ENCODE measurements around the gene WNT11.

WNT11 gene

DNA sequence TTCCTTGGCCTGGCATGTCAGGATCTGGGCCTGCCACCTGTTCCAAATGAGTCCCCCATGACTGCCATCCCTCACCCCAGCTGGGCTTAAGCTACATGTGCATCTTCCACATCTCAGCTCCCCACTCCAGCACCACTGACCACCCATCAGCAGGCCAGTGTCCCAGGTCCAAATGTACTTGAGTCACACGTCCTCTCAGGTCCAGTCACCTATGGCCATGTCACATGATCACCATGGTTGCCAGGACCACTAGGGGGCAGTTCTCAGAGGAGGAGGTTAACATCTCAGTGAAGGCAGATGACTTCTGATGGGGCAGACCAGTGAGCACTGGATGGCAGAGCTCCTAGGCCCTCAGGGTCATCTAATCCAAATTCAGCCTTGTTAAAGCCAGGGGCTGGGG lies 41.9 kb upstream of the WNT11 start:
- TF ChIP-seq, protein P1, sequence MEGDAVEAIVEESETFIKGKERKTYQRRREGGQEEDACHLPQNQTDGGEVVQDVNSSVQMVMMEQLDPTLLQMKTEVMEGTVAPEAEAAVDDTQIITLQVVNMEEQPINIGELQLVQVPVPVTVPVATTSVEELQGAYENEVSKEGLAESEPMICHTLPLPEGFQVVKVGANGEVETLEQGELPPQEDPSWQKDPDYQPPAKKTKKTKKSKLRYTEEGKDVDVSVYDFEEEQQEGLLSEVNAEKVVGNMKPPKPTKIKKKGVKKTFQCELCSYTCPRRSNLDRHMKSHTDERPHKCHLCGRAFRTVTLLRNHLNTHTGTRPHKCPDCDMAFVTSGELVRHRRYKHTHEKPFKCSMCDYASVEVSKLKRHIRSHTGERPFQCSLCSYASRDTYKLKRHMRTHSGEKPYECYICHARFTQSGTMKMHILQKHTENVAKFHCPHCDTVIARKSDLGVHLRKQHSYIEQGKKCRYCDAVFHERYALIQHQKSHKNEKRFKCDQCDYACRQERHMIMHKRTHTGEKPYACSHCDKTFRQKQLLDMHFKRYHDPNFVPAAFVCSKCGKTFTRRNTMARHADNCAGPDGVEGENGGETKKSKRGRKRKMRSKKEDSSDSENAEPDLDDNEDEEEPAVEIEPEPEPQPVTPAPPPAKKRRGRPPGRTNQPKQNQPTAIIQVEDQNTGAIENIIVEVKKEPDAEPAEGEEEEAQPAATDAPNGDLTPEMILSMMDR (IDR thresholded peaks at IDR 0.05; ENCODE audit: low read depth, low read length): peak; percentile 3
- DNase-seq (ENCODE audit: extremely low read depth, low read depth): no peak

DNA sequence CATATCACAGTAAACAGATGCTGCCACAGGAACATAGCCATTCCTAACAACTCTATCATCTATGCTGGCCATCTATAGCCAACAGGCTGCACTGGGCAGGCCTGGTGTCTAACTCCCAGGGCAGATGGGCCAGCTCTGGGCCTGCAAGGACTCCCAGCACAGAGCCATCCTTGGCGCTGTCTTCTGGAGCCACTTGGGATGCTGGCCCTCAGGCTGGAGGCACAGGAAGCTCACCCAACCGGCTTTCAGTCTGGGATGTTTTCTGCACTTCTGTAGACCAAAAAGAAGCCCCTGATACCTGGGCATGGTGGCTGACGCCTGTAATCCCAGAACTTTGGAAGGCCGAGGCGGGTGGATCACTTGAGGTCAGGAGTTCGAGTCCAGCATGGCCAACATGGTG lies 40.8 kb upstream of the WNT11 start:
- DNase-seq (ENCODE audit: extremely low read depth, low read depth): no peak
- TF ChIP-seq, protein P1 (IDR thresholded peaks at IDR 0.05; ENCODE audit: low read depth, low read length): no peak

DNA sequence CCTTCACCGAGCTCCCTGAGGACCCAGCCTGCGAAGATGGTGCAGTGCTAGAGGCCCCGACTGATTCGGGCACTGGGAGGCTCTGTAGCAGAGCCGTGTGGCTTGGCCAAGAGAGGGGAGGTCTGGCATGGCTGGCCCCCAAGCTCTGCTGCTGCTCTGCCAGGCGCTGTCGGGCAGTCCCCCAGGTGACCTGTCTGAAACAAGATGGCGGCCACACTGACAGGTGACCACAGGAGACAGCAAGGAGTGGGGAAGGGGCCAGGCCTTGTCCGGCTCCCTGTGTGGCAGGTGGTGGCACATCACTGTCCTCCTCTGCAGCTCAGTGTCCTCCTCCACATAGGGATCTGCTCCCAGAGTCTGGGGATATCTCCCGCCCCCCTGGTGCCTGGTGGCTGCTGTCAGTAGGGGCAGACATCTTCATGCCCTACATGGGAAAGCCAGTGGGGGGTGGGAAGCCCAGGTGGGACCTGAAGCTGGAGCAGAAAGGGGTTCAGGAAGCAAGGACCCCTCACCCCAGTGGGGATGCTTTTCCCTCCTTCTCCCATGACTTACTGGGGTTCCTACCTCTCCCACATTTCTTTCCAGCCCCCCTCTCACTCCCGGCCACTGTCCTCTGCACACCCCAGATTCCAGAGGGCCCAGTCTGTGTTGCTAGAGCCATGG lies 40.1 kb upstream of the WNT11 start:
- TF ChIP-seq, protein P1 (IDR thresholded peaks at IDR 0.05; ENCODE audit: low read depth, low read length): no peak

DNA sequence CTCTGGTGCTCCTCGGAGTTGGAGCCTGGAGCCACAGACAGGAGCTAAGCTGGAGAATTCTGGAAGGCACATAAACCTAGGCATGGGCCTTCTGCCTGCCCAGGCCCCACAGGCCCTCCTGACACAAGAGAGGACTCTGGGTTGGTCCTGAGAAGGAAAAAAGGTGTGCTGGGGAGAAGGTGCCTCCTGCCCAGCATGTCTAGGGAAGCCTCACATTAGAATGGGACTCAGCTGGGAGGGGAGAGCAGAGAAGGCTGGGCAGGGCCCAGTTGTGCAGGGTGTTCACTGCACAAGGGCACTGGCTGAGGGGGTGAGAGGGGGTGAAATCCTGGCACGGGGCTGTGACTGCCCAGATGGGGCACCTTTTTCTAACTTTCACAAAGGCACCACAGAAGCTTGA lies 39.4 kb upstream of the WNT11 start:
- DNase-seq (ENCODE audit: extremely low read depth, low read depth): no peak
- TF ChIP-seq, protein P1 (IDR thresholded peaks at IDR 0.05; ENCODE audit: low read depth, low read length): no peak

More for the DNA sequence above, 40.1 kb upstream of the WNT11 start:
- DNase-seq (ENCODE audit: extremely low read depth, low read depth): no peak

DNA sequence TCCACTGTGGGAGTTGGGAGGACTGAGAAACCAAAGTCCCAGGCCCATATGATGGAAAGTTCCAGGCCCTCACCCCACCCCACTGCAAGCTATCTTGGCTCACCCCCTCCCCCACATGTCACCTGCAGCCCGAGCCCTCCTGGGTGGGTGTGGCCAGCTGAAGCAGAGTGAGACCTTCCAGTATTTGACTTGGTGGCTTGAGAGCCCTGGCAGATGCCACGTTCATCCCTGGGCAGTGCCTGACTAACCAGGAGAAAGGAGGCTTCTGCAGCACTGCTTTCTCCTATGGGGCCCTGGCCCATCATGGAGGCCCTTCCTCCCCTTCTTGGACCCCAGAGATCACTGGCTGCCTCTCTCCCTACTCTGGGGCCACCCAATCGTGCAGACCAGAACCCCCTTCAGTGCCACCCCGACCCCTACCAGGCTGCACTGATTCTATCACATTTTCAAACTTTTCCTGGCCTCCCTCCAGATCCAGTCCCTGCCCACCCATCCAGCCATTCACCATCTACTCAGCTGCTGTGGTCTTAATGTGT lies 38.1 kb upstream of the WNT11 start:
- no peak for DNase-seq (ENCODE audit: extremely low read depth, low read depth)
- TF ChIP-seq, protein P1 (IDR thresholded peaks at IDR 0.05; ENCODE audit: low read depth, low read length): no peak

DNA sequence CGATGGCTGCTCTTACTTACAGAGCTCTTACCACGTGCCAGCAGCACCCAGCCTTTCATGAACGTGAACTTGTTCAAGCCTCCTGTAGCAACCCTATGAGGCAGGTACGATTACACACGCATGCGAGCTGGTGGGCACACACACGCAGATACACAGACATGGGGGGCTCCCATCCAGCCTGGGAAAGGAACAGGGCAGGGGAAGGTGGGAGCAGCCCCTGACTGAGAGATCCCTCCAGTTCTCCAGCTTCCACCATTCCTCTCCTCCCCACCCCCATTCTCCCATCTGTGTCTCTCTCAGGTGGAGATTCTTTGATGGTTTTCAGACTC lies 37.6 kb upstream of the WNT11 start:
- no peak for DNase-seq (ENCODE audit: extremely low read depth, low read depth)
- TF ChIP-seq, protein P1 (IDR thresholded peaks at IDR 0.05; ENCODE audit: low read depth, low read length): no peak

DNA sequence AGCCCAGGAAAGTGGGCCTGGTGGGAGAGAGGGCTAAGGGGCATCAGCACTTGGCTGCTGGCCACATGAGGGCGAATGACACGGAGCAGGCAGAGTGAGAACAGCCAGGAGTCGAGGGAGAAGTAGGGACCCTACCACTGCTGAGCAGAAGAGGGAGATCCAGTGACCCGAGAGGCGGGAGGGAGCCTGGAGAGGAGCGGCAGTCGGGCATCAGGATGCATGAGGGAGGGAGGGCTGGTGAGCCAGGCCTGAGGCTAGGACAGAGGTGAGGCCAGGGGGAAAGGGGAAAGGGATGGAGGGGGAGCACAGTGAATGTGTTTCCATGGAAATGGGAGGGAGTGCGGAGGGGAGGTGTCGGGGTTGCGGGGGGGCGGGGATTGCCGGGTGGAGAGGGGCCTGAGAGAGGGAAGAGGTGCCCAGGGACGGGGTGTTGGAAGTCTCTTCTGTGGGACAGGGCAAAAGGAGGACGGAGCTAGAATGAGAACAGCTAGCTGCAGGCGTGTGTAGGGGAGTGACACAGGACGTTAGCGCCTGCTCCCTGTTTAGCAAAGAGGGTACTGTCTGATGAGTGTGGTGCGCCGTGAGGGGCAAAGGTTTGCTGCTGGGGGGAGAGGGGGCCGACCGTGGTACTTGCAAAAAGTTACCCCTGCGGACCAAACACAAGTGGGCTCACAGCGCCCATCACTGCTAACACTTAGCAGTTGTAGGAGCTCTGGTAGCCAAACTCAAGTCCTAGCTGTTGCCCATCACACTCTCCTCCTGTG lies 37.1 kb upstream of the WNT11 start:
- DNase-seq (ENCODE audit: extremely low read depth, low read depth): no peak
- TF ChIP-seq, protein P1 (IDR thresholded peaks at IDR 0.05; ENCODE audit: low read depth, low read length): no peak
